Left colon (tissue), 2 donors: ENCODE measurements around the gene DAPK1. TPM values are rescaled to one million over a fixed set of nuclear protein-coding genes. Genes with fewer than 3 reads are reported as not detected.
A peak's percentile ranks its signal among the peaks of the same experiment; 100 is the strongest.

Source experiments
- ATAC-seq: fragments of 200-7000 bp; cut with Tn5 transposase; one replicate; pipeline ENCODE4 v1.9.1; 2020; ENCODE audit warnings: mild to moderate bottlenecking, moderate library complexity
- DNase-seq, 2 donors: peaks; one replicate each; pipeline ENCODE4 v3.0.0-alpha.2; 2020
- intact Hi-C, 2 donors: fragments of 100-400 bp; cut with DNase I in 1 of 2; cut with micrococcal nuclease in 1 of 2; formaldehyde crosslinking; loops; one replicate each; pipeline versions ENCODE4 v1.11.2 to v1.14.0; 2022; cut with DNase I, micrococcal nuclease
- total RNA-seq, 2 donors: library from RNA; stranded (reverse); fragmentation: NEBNext Ultra II Directional; extraction: Animal tissue kit (Norgen Biotek cat#: 25700); gene quantifications; one replicate each; pipeline ENCODE4 v1.2.1, GENCODE V29; 2021
- donor health status: DM: no; HTN: no; CAD: no.
- donor health status: DM: yes; HTN: yes; CAD: no.

Gene DAPK1
- total RNA-seq, 2 donors from 2014 or later, result 10.4 to 22.8 TPM

DNA sequence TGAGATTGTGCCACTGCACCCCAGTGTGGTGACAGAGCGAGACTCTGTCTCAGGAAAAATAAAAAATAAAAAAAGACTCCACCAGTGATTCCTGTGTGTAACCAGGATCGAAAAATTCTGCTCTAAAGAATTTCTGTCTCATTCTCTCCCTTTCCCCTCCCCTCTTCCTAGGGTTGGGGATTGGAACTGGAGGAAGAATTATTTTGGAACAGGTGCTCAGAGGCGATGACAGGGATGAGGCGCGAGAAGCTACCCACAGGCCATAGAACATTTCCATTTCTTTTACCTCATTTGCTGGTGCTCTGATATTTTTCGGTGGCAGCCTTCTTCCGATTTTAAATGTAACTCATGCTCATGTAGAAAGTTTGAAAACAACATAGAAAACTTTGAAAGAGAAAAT is 80.1 kb downstream of the DAPK1 start:
- ATAC-seq, result no peak
- intact Hi-C loops, result no loop called here
- DNase-seq, result no peak

DNA sequence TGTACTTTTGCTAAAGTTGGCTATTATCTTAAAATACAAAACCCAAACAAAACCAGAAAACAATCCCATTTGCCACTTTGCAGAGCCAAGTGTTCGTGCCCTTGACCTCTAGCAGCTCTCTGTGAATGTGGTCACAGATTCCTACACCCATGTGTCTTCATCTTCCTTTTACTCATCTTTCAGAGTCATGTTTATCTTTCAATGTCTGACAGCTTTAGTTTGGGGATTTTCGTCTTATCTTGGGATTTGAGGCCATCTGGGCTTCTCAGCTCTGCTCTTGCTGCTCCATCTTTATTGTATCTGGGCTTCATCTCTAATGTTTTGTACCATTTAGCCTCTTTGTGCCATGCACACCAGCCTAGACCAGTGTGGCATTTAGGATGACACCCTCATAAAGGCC is 81.0 kb downstream of the DAPK1 start:
- no peak for ATAC-seq
- DNase-seq, result no peak
- intact Hi-C loops, result no loop called here

GRCh38 chr9:87579781-87580541 is 82.3 kb downstream of the DAPK1 start:
- ATAC-seq, result no peak
- no peak for DNase-seq
- intact Hi-C loops, result no loop called here

- ATAC-seq (peak; percentile 80), DNase-seq (no peak)
- intact Hi-C loops, result no loop called here
Observed at GRCh38 chr9:87580941-87581438, 83.3 kb downstream of the DAPK1 start.

GRCh38 chr9:87581513-87581912 is 83.8 kb downstream of the DAPK1 start:
- DNase-seq (no peak), ATAC-seq (peak; percentile 34)
- intact Hi-C loops, result no loop called here

- no peak for DNase-seq
- intact Hi-C loops, result no loop called here
- ATAC-seq, result no peak
Observed at GRCh38 chr9:87581949-87582637, 84.4 kb downstream of the DAPK1 start.

- DNase-seq, result no peak
- intact Hi-C loops, result no loop called here
- no peak for ATAC-seq
Observed at GRCh38 chr9:87584326-87584725, 86.7 kb downstream of the DAPK1 start.

- ATAC-seq (no peak), DNase-seq (no peak)
- intact Hi-C loops, result no loop called here
Observed at GRCh38 chr9:87585123-87585855, 87.6 kb downstream of the DAPK1 start.

GRCh38 chr9:87586731-87587355 is 89.2 kb downstream of the DAPK1 start:
- DNase-seq (no peak), ATAC-seq (no peak)
- intact Hi-C loops, result no loop called here

DNA sequence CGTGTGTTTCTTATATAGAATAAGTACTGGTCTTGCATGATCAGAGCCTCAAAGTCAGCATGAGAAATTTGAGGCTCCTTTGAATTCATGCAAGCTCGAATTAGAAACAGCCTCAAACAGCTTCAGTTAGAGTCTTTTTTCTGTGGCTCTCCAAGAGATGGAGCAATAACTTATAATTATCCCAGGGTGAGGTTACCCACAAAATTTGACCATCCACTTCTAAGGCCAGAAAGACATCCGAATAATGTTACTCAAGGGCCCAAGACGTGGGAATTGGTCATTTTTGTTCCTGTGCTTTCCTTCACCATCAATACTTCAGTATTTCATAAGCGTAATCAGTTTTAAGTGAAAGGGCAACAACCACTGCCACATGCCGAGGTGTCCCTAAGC is 89.7 kb downstream of the DAPK1 start:
- ATAC-seq (no peak), DNase-seq (no peak)
- intact Hi-C loops, result no loop called here

- ATAC-seq (no peak), DNase-seq (no peak)
- intact Hi-C loops, result no loop called here
Observed at GRCh38 chr9:87587864-87588263, 90.2 kb downstream of the DAPK1 start.

GRCh38 chr9:87588339-87588738 is 90.7 kb downstream of the DAPK1 start:
- intact Hi-C loops, result no loop called here
- ATAC-seq (no peak), DNase-seq (no peak)

DNA sequence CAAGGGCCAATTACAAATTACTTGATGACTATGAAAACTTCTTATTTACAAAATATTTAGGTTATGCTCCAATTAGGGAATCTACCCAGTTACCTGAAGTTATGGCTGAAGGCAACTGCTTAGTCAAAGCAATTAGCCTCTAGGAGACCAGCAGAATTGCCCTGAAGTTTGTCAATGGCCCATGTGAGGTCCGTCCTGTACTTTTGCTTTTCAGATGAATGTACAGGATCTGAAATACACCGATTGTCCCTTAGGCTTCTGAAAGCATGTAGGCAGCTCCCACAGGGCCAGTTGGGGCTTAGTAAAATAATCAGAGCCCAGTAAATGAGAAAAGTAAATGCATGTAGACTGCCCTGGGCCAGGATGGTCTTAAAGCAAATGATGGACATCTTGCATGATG is 93.3 kb downstream of the DAPK1 start:
- DNase-seq, result no peak
- no peak for ATAC-seq
- intact Hi-C loops, result loop anchor here in 1 of 2 donors (10.0 kb wide), 1 partner anchor 76 kb away; no protein-coding TSS in a partner anchor

GRCh38 chr9:87592554-87593358 is 95.1 kb downstream of the DAPK1 start:
- peak in 1 of 2 donors; percentile 30 for DNase-seq
- peak; percentile 53 for ATAC-seq
- intact Hi-C loops, result loop anchor here in 1 of 2 donors (10.0 kb wide), 1 partner anchor 78 kb away; no protein-coding TSS in a partner anchor

DNA sequence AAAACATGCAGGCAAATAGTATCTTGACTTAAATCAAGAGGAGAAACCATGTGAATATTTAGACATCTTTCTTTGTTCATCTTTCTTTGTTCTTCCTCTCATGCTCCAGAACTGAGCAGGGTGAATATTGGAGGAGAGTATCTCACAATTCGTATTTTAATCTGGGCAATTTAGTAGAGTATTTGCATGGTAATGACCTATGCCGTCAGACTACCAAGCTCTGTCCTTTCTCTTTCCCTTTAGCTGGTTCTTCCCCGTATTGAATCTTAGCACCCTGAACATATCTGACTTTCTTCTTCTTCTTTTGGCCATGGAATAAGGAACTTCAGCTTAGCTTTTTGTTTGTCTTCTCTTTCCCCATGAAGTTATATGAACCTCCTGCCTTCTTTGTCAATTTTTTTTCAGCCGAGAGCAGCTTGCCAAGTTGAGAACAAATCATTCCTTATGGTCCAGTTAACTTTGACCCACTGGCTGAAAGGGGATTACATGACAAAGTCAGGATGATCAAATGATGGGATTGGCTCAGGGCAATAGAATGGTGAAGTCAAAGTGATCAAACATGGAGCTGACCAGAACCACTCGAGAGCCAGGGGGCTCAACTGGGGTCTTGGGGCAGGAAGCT is 95.8 kb downstream of the DAPK1 start:
- intact Hi-C loops, result loop anchor here in 1 of 2 donors (10.0 kb wide), 1 partner anchor 79 kb away; no protein-coding TSS in a partner anchor
- peak; percentile 35 for ATAC-seq
- DNase-seq, result no peak

- ATAC-seq (no peak), DNase-seq (no peak)
- intact Hi-C loops, result loop anchor here in 1 of 2 donors (10.0 kb wide), 1 partner anchor 79 kb away; no protein-coding TSS in a partner anchor
Observed at GRCh38 chr9:87594194-87594593, 96.5 kb downstream of the DAPK1 start.

GRCh38 chr9:87594662-87595061 is 97.0 kb downstream of the DAPK1 start:
- DNase-seq (no peak), ATAC-seq (peak; percentile 62)
- intact Hi-C loops, result loop anchor here in 1 of 2 donors (10.0 kb wide), 1 partner anchor 80 kb away; no protein-coding TSS in a partner anchor

- intact Hi-C loops, result loop anchor here in 1 of 2 donors (10.0 kb wide), 1 partner anchor 81 kb away; no protein-coding TSS in a partner anchor
- no peak for DNase-seq
- no peak for ATAC-seq
Observed at GRCh38 chr9:87595610-87596009, 97.9 kb downstream of the DAPK1 start.
